Naive thymus-derived CD4-positive, alpha-beta T cell (primary cell): Measurements from ENCODE around the gene MR1. TPM values are rescaled to one million over a fixed set of nuclear protein-coding genes. Genes with fewer than 3 reads are reported as not detected.
A peak's percentile ranks its signal among the peaks of the same experiment; 100 is the strongest.
"Not testable (repeated sequence)": the region's sequence is repeated elsewhere in the genome, so short reads cannot be mapped to it uniquely, and the experiment has no call there.

ENCODE experiments used
- ATAC-seq: fragments of 150-1000 bp; cut with Tn5 transposase; 2 replicates; pipeline ENCODE4 v1.10.0; 2021; ENCODE audit warnings: mild to moderate bottlenecking, moderate library complexity
- CTCF ChIA-PET: fragments of 350-600 bp; sonication (Branson Sonifier 250); formaldehyde crosslinking; loops from one replicate; lab custom pipeline; 2021; ENCODE audit warnings: antibody characterized with exemption; lab: Charles Lee
- POLR2A ChIA-PET: fragments of 350-600 bp; sonication (Branson Sonifier 250); formaldehyde crosslinking; loops from one replicate; lab custom pipeline; 2021; ENCODE audit warnings: antibody characterized with exemption, inconsistent platforms; lab: Charles Lee
- DNase-seq, 9 donors: peaks; one replicate each; pipeline versions ENCODE4 v3.0.0 to v3.0.0-alpha.2; 2020 to 2022; ENCODE audit warnings: mixed read lengths in 1 of 9
- H3K27ac ChIP-seq: one replicate; pipeline ENCODE4 v1.7.0; 2013; ENCODE audit warnings: mild to moderate bottlenecking, low read depth, low read length, moderate library complexity
- H3K27me3 ChIP-seq, 2 donors: one replicate each; pipeline ENCODE4 v1.7.0; 2013; ENCODE audit warnings: low read length in 2 of 2, mild to moderate bottlenecking in 2 of 2, moderate library complexity in 2 of 2; ENCODE audit not compliant: control insufficient read depth in 2 of 2, insufficient read depth in 2 of 2
- H3K36me3 ChIP-seq, 3 experiments: 1 replicate in 2 of 3; 2 replicates in 1 of 3; pipeline ENCODE4 v1.7.0; 2013; ENCODE audit warnings: low read length in 3 of 3, mild to moderate bottlenecking in 3 of 3, moderate library complexity in 1 of 3; ENCODE audit not compliant: insufficient read depth in 3 of 3, control insufficient read depth in 2 of 3
- H3K4me1 ChIP-seq, 2 donors: one replicate each; pipeline ENCODE4 v1.7.0; 2013; ENCODE audit warnings: low read length in 2 of 2, mild to moderate bottlenecking in 2 of 2, moderate library complexity in 1 of 2; ENCODE audit not compliant: control insufficient read depth in 2 of 2, insufficient read depth in 2 of 2
- H3K4me3 ChIP-seq: 2 replicates; pipeline ENCODE4 v1.7.0; 2013; ENCODE audit warnings: mild to moderate bottlenecking, low read length
- H3K9me3 ChIP-seq, 3 experiments: 1 replicate in 2 of 3; 2 replicates in 1 of 3; pipeline ENCODE4 v1.7.0; 2013; ENCODE audit warnings: low read length in 3 of 3; ENCODE audit not compliant: control insufficient read depth in 2 of 3
- H3K27ac Mint-ChIP-seq, 9 donors: one replicate each; pipeline ENCODE4 v1.8.0; 2020 to 2022; ENCODE audit warnings: mixed read lengths in 9 of 9, mild to moderate bottlenecking in 8 of 9, moderate library complexity in 5 of 9, inconsistent platforms in 2 of 9
- H3K27me3 Mint-ChIP-seq, 5 donors: one replicate each; pipeline ENCODE4 v1.8.0; 2021 to 2022; ENCODE audit warnings: mixed read lengths in 5 of 5, mild to moderate bottlenecking in 1 of 5
- H3K36me3 Mint-ChIP-seq, 5 donors: one replicate each; pipeline ENCODE4 v1.8.0; 2020 to 2022; ENCODE audit warnings: mixed read lengths in 5 of 5, mild to moderate bottlenecking in 3 of 5, inconsistent platforms in 1 of 5
- H3K4me1 Mint-ChIP-seq, 7 donors: one replicate each; pipeline ENCODE4 v1.8.0; 2020 to 2022; ENCODE audit warnings: mixed read lengths in 7 of 7, mild to moderate bottlenecking in 3 of 7, inconsistent platforms in 1 of 7
- H3K4me3 Mint-ChIP-seq, 10 donors: one replicate each; pipeline ENCODE4 v1.8.0; 2020 to 2022; ENCODE audit warnings: mild to moderate bottlenecking in 10 of 10, mixed read lengths in 10 of 10, moderate library complexity in 6 of 10, inconsistent platforms in 2 of 10
- H3K9me3 Mint-ChIP-seq, 11 donors: one replicate each; pipeline ENCODE4 v1.8.0; 2020 to 2022; ENCODE audit warnings: mixed read lengths in 11 of 11, mild to moderate bottlenecking in 4 of 11, inconsistent platforms in 1 of 11, moderate library complexity in 1 of 11
- intact Hi-C, 2 donors: fragments of 100-400 bp; cut with micrococcal nuclease; formaldehyde crosslinking; loops; one replicate each; pipeline ENCODE4 v1.15.1; 2023
- polyA plus RNA-seq, 2 donors: library from polyadenylated mRNA; unstranded; fragments of 300-500 nt; fragmentation: Illumina TruSeq; gene quantifications; one replicate each; pipeline ENCODE4 v1.2.3, GENCODE V29; 2021
- total RNA-seq, 6 experiments: library from RNA in 5 of 6; stranded (reverse) in 5 of 6; gene quantifications; 1 replicate in 5 of 6; 2 replicates in 1 of 6; pipeline ENCODE4 v1.2.3 and lab custom pipeline; 2021 to 2026

MR1 gene
- total and polyA plus RNA-seq, 7 experiments from 2014 or later: 19.8 to 39.2 (median 29.8) TPM

DNA sequence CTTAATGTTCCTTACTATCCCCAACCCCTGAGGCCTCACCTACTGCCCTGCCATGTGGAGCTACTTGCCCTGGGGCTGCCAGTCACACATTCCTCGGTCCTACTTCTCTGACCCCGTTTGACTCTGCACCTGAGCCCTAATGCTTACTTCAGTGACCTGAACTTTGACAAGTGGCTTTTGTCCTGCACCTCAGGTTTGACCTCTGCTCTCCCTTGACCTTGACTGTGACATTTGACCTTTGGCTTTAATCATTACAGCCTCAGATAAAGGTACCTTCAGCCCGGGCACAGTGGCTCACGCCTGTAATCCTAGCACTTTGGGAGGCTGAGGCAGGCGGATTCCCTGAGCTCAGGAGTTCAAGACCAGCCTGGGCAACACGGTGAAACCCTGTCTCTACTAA, 22.8 kb downstream of the MR1 start:
- Histone ChIP-seq H3K4me3 (no peak overlapping the region), H3K27me3 (no peaks in the 10 kb centered on the region), H3K27ac (no peak overlapping the region), H3K9me3 (peaks cover 0 to 13% (median 0%) of the 10 kb centered on the region in 3 experiments), H3K4me1 (no peaks in the 10 kb centered on the region), H3K36me3 (peaks cover 0 to 39% (median 4%) of the 10 kb centered on the region in 3 experiments)
- Mint-ChIP-seq H3K27me3 (no peaks in the 10 kb centered on the region), H3K27ac (no peak overlapping the region), H3K4me3 (no peak overlapping the region), H3K9me3 (peaks cover 3 to 28% (median 12%) of the 10 kb centered on the region in 11 donors), H3K4me1 (peaks cover 0 to 12% (median 5%) of the 10 kb centered on the region in 7 donors), H3K36me3 (peaks cover 28 to 73% (median 57%) of the 10 kb centered on the region in 5 donors)
- no peak for DNase-seq
- POLR2A ChIA-PET: no interaction called here
- ATAC-seq: no peak
- intact Hi-C loops: no loop called here
- CTCF ChIA-PET: interaction anchor here (0.8 kb wide), 1 partner anchor 27 kb away, joined by 3 read pairs; no protein-coding TSS in a partner anchor

DNA sequence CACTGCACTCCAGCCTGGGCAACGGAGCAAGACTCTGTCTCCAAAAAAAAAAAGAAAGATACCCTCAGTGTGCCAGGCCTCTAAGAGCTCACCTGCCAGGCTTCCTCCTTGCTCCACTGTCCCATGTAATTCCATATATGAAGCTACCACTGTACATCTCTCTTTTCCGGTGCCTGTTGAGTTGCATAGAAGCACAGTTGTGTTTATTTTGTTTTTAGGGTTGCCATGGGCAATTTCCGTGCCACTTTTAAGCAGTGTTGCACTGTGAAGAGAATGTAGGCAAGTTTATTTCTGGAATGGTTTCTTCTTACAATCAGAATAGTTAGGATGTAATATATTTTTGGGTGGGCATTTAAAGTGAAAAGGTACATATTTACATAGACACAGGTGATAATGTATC, 23.3 kb downstream of the MR1 start:
- peaks cover 3 to 28% (median 12%) of the 10 kb centered on the region in 11 donors for H3K9me3 Mint-ChIP-seq
- DNase-seq (no peak), ATAC-seq (no peak)
- ChIA-PET POLR2A (no interaction called here), CTCF (interaction anchor here (0.8 kb wide), 1 partner anchor 27 kb away, joined by 3 read pairs; no protein-coding TSS in a partner anchor)
- H3K27me3 Mint-ChIP-seq: no peaks in the 10 kb centered on the region
- no peak overlapping the region for H3K4me3 ChIP-seq
- H3K4me3 Mint-ChIP-seq: no peak overlapping the region
- no peaks in the 10 kb centered on the region for H3K27me3 ChIP-seq
- no peak overlapping the region for H3K27ac Mint-ChIP-seq
- peaks cover under 1 to 16% (median 11%) of the 10 kb centered on the region in 7 donors for H3K4me1 Mint-ChIP-seq
- intact Hi-C loops: no loop called here
- peaks cover 27 to 70% (median 57%) of the 10 kb centered on the region in 5 donors for H3K36me3 Mint-ChIP-seq
- no peak overlapping the region for H3K27ac ChIP-seq
- peaks cover 0 to 13% (median 0%) of the 10 kb centered on the region in 3 experiments for H3K9me3 ChIP-seq
- H3K4me1 ChIP-seq: peaks cover 0 to 4% of the 10 kb centered on the region in 2 donors
- H3K36me3 ChIP-seq: peaks cover 0 to 34% (median 0%) of the 10 kb centered on the region in 3 experiments

DNA sequence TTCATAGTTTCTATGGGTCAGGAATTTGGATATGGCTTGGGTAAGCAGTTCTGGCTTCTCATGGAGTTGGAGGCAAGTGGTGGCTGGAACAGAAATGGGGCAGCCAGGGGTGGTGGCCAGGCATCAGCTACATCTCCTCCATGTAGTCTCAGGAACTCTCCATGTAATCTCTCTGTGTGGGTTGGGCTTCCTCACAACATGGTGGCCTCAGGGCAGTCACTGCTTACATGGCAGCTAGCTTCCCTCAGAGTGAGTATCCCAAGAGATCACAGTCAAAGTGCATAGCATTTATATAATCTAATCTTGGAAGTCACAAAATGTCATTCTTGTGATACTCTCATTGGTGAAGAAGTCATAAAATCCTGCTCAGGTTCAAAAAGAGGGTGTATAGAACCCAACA, 25.7 kb downstream of the MR1 start:
- Histone ChIP-seq H3K4me3 (no peak overlapping the region), H3K27me3 (no peaks in the 10 kb centered on the region), H3K4me1 (peaks cover 6 to 8% of the 10 kb centered on the region in 2 donors), H3K9me3 (peaks cover 0 to 13% (median 0%) of the 10 kb centered on the region in 3 experiments), H3K36me3 (peaks cover 0 to 26% (median 0%) of the 10 kb centered on the region in 3 experiments), H3K27ac (no peak overlapping the region)
- H3K4me3 Mint-ChIP-seq: no peak overlapping the region
- no peaks in the 10 kb centered on the region for H3K27me3 Mint-ChIP-seq
- ATAC-seq (no peak), DNase-seq (no peak)
- H3K4me1 Mint-ChIP-seq: peaks cover 14 to 29% (median 22%) of the 10 kb centered on the region in 7 donors
- intact Hi-C loops: no loop called here
- H3K27ac Mint-ChIP-seq: peak overlapping the region in 1 of 9 donors; percentile 37
- peaks cover 24 to 52% (median 46%) of the 10 kb centered on the region in 5 donors for H3K36me3 Mint-ChIP-seq
- H3K9me3 Mint-ChIP-seq: peaks cover 3 to 28% (median 12%) of the 10 kb centered on the region in 11 donors
- POLR2A ChIA-PET: no interaction called here
- CTCF ChIA-PET: no interaction called here

- no peaks in the 10 kb centered on the region for H3K27me3 ChIP-seq
- H3K36me3 ChIP-seq: peaks cover 0 to 26% (median 0%) of the 10 kb centered on the region in 3 experiments
- ChIA-PET POLR2A (no interaction called here), CTCF (no interaction called here)
- no peaks in the 10 kb centered on the region for H3K27me3 Mint-ChIP-seq
- H3K27ac Mint-ChIP-seq: no peak overlapping the region
- H3K4me1 ChIP-seq: peaks cover 6 to 8% of the 10 kb centered on the region in 2 donors
- no peak for DNase-seq
- ATAC-seq: no peak
- H3K9me3 Mint-ChIP-seq: peaks cover 3 to 28% (median 12%) of the 10 kb centered on the region in 11 donors
- no peak overlapping the region for H3K4me3 ChIP-seq
- H3K36me3 Mint-ChIP-seq: peaks cover 24 to 49% (median 44%) of the 10 kb centered on the region in 5 donors
- H3K9me3 ChIP-seq: peaks cover 0 to 13% (median 0%) of the 10 kb centered on the region in 3 experiments
- peaks cover 14 to 28% (median 22%) of the 10 kb centered on the region in 7 donors for H3K4me1 Mint-ChIP-seq
- no peak overlapping the region for H3K27ac ChIP-seq
- intact Hi-C loops: no loop called here
- H3K4me3 Mint-ChIP-seq: no peak overlapping the region
These were observed 26.3 kb downstream of the MR1 start for GRCh38 chr1:181060066-181060465.

DNA sequence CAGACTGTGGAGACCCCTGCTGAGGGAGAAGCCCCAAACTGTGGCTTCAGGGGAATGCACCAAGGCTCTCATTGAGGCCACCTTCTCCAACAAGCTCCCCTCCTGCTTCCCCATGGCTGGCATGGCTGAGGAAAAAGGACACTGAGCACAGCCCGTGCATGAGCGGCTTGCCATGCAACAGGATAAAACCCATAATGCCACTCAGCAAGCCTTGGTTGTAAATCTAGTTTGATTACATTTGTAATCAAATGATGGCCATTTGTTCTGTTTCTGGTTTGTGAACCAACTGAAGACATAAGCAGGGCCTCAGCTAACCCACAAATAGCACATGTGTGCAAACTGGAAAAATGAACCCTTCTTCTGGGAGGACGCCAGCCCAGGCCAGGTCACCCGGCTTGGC, 27.2 kb downstream of the MR1 start:
- Histone ChIP-seq H3K36me3 (peaks cover 0 to 17% (median 0%) of the 10 kb centered on the region in 3 experiments), H3K9me3 (peaks cover 0 to 13% (median 0%) of the 10 kb centered on the region in 3 experiments)
- H3K4me1 ChIP-seq, DNase-seq, H3K27ac ChIP-seq, H3K4me3 ChIP-seq, H3K27me3 Mint-ChIP-seq, ATAC-seq, H3K27me3 ChIP-seq, intact Hi-C loops: not testable (repeated sequence)
- H3K36me3 Mint-ChIP-seq: peaks cover 18 to 40% (median 35%) of the 10 kb centered on the region in 5 donors
- peaks cover 14 to 28% (median 22%) of the 10 kb centered on the region in 7 donors for H3K4me1 Mint-ChIP-seq
- H3K27ac Mint-ChIP-seq: peak overlapping the region in 5 of 9 donors; percentile 26 to 93 (median 77)
- CTCF ChIA-PET: interaction anchor here (0.7 kb wide), 1 partner anchor 81 kb away, joined by 3 read pairs; no protein-coding TSS in a partner anchor
- peak overlapping the region in 3 of 10 donors; percentile 0 to 50 (median 6) for H3K4me3 Mint-ChIP-seq
- peaks cover 3 to 28% (median 12%) of the 10 kb centered on the region in 11 donors for H3K9me3 Mint-ChIP-seq
- POLR2A ChIA-PET: interaction anchor here (0.5 to 2.3 kb wide), 2 partner anchors 27 to 92 kb away, joined by 3 to 11 read pairs; partner anchors contain the start of gene MR1

GRCh38 chr1:181061487-181061886, 27.7 kb downstream of the MR1 start:
- no peak for DNase-seq
- Histone ChIP-seq H3K36me3 (peaks cover 0 to 15% (median 0%) of the 10 kb centered on the region in 3 experiments), H3K27ac (no peak overlapping the region), H3K27me3 (no peaks in the 10 kb centered on the region), H3K9me3 (peaks cover 0 to 13% (median 0%) of the 10 kb centered on the region in 3 experiments), H3K4me1 (peaks cover 6 to 8% of the 10 kb centered on the region in 2 donors), H3K4me3 (no peak overlapping the region)
- H3K27me3 Mint-ChIP-seq: no peaks in the 10 kb centered on the region
- peaks cover 17 to 37% (median 35%) of the 10 kb centered on the region in 5 donors for H3K36me3 Mint-ChIP-seq
- peaks cover 14 to 28% (median 22%) of the 10 kb centered on the region in 7 donors for H3K4me1 Mint-ChIP-seq
- peaks cover 3 to 28% (median 12%) of the 10 kb centered on the region in 11 donors for H3K9me3 Mint-ChIP-seq
- ATAC-seq: no peak
- CTCF ChIA-PET: interaction anchor here (0.7 kb wide), 1 partner anchor 81 kb away, joined by 3 read pairs; no protein-coding TSS in a partner anchor
- peak overlapping the region in 5 of 9 donors; percentile 6 to 93 (median 87) for H3K27ac Mint-ChIP-seq
- intact Hi-C loops: no loop called here
- H3K4me3 Mint-ChIP-seq: peak overlapping the region in 6 of 10 donors; percentile 50 to 81 (median 72)
- POLR2A ChIA-PET: interaction anchor here (0.5 to 2.3 kb wide), 2 partner anchors 28 to 92 kb away, joined by 3 to 11 read pairs; partner anchors contain the start of gene MR1
